ENCODE measurements around the gene DYTN.

- TF ChIP-seq SIN3A (IDR thresholded peaks at IDR 0.05; ENCODE audit: low read depth) (no peak), POLR2AphosphoS5 (IDR thresholded peaks at IDR 0.05; ENCODE audit: low read depth, low read length) (no peak), ATF3 (IDR thresholded peaks at IDR 0.05) (no peak)
Observed at GRCh38 chr2:206647985-206648384, 70.2 kb downstream of the DYTN start.

All from HCT116 (cell line).